Liver (tissue), 9 donors: ENCODE measurements around the gene ENTREP3. TPM values are rescaled to one million over a fixed set of nuclear protein-coding genes. Genes with fewer than 3 reads are reported as not detected.
"Not testable (repeated sequence)": the region's sequence is repeated elsewhere in the genome, so short reads cannot be mapped to it uniquely, and the experiment has no call there.

Source experiments
- DNase-seq: peaks from one replicate; pipeline ENCODE4 v3.0.0-alpha.2; 2017; ENCODE audit warnings: low spot score
- H3K27ac ChIP-seq, 2 donors: one replicate each; pipeline ENCODE4 v1.7.0; 2013; ENCODE audit warnings: inconsistent platforms in 2 of 2, low read length in 2 of 2, control low read depth in 1 of 2, low read depth in 1 of 2, mild to moderate bottlenecking in 1 of 2
- H3K27me3 ChIP-seq, 4 donors: one replicate each; pipeline versions ENCODE4 v1.6.1 to v1.7.0; 2013; ENCODE audit warnings: low read length in 3 of 4, inconsistent platforms in 1 of 4, mild to moderate bottlenecking in 1 of 4, moderate library complexity in 1 of 4; ENCODE audit not compliant: control insufficient read depth in 4 of 4, insufficient read depth in 4 of 4
- H3K36me3 ChIP-seq, 4 donors: one replicate each; pipeline versions ENCODE4 v1.6.1 to v1.7.0; 2013; ENCODE audit warnings: low read length in 3 of 4, mild to moderate bottlenecking in 3 of 4, low read depth in 1 of 4, moderate library complexity in 1 of 4; ENCODE audit not compliant: control insufficient read depth in 4 of 4, insufficient read depth in 3 of 4
- H3K4me1 ChIP-seq, 4 donors: one replicate each; pipeline versions ENCODE4 v1.6.1 to v1.7.0; 2013; ENCODE audit warnings: low read length in 3 of 4, mild to moderate bottlenecking in 3 of 4, moderate library complexity in 1 of 4; ENCODE audit not compliant: control insufficient read depth in 4 of 4, insufficient read depth in 4 of 4
- H3K4me3 ChIP-seq, 3 donors: one replicate each; pipeline versions ENCODE4 v1.6.1 to v1.7.0; 2013; ENCODE audit warnings: low read length in 3 of 3, control low read depth in 1 of 3, low read depth in 1 of 3, mild to moderate bottlenecking in 1 of 3
- H3K9ac ChIP-seq, 2 donors: one replicate each; pipeline ENCODE4 v1.7.0; 2013; ENCODE audit warnings: low read length in 2 of 2, mild to moderate bottlenecking in 2 of 2, moderate library complexity in 2 of 2, control low read depth in 1 of 2, low read depth in 1 of 2
- H3K9me3 ChIP-seq, 4 donors: one replicate each; pipeline versions ENCODE4 v1.6.1 to v1.7.0; 2013; ENCODE audit warnings: low read length in 3 of 4; ENCODE audit not compliant: control insufficient read depth in 4 of 4
- CTCF ChIP-seq: fragments of 150-350 bp; IDR thresholded peaks from 2 replicates; pipeline ENCODE4 v1.5.1; 2017; ENCODE audit warnings: improper control_type of control experiment, low read depth, low read length; ENCODE audit not compliant: missing input control
- FOXA1 ChIP-seq: IDR thresholded peaks from 2 replicates; pipeline ENCODE4 v1.6.1; 2016; ENCODE audit warnings: antibody characterized with exemption
- FOXA2 ChIP-seq: IDR thresholded peaks from 2 replicates; pipeline ENCODE4 v1.6.1; 2016; ENCODE audit warnings: antibody characterized with exemption
- MAX ChIP-seq: IDR thresholded peaks from 2 replicates; pipeline ENCODE4 v1.6.1; 2016; ENCODE audit warnings: antibody characterized with exemption
- REST ChIP-seq: IDR thresholded peaks from 2 replicates; pipeline ENCODE4 v1.6.1; 2016; ENCODE audit warnings: antibody characterized with exemption, mild to moderate bottlenecking
- WGBS: extraction: QIAGEN DNeasy Blood & Tissue Kit; methylation state at CpG from one replicate; pipeline ENCODE4 v1.1.7; 2013; 5-methylcytosine and 5-hydroxymethylcytosine counted together
- polyA plus RNA-seq, 2 donors: library from polyadenylated mRNA; stranded (reverse) in 1 of 2; unstranded in 1 of 2; fragments of 200-250 nt in 1 of 2; fragments of >200 nt in 1 of 2; fragmentation: Nextera tagmentation in 1 of 2; extraction: Ambion mirVana in 1 of 2; gene quantifications; one replicate each; pipeline versions ENCODE4 v1.2.1 to v1.2.3, GENCODE V29; 2013 to 2015
- total RNA-seq, 2 donors: library from RNA; depleted of rRNA; stranded (reverse); fragments of >200 nt; gene quantifications; one replicate each; pipeline ENCODE4 v1.2.3, GENCODE V29; 2014
- donor health status: healthy.
- donor health status: healthy.
- donor health status: healthy.
- donor health status: healthy.
- donor health status: healthy.

Gene ENTREP3
- total and polyA plus RNA-seq, 4 donors, result 2.8 to 7.9 (median 3.5) TPM

- H3K27me3 ChIP-seq, result no peaks in the 10 kb centered on the region
- H3K4me1 ChIP-seq, result peaks cover 1 to 10% (median 6%) of the 10 kb centered on the region in 4 donors
- TF ChIP-seq CTCF (no peak), MAX (no peak), FOXA1 (no peak), REST (no peak), FOXA2 (no peak)
- H3K9me3 ChIP-seq, result no peaks in the 10 kb centered on the region
- H3K4me3 ChIP-seq, result no peak overlapping the region
- H3K27ac ChIP-seq, result no peak overlapping the region
- no peak for DNase-seq
- peaks cover 2 to 17% (median 7%) of the 10 kb centered on the region in 4 donors for H3K36me3 ChIP-seq
- no peak overlapping the region for H3K9ac ChIP-seq
- 81% methylated on average over 5 of the region's 5 CpGs for WGBS
Measured at GRCh38 chr1:155236451-155236850, 18.8 kb downstream of the ENTREP3 start.

GRCh38 chr1:155235375-155235774 is 19.9 kb downstream of the ENTREP3 start:
- H3K4me3 ChIP-seq, H3K27ac ChIP-seq: not testable (repeated sequence)

GRCh38 chr1:155233502-155233901 is 21.8 kb downstream of the ENTREP3 start:
- WGBS, result 98% methylated on average over 2 of the region's 5 CpGs
- H3K4me1 ChIP-seq, H3K4me3 ChIP-seq, DNase-seq, H3K9ac ChIP-seq, H3K9me3 ChIP-seq, H3K27ac ChIP-seq, H3K27me3 ChIP-seq: not testable (repeated sequence)
- H3K36me3 ChIP-seq, result peaks cover 0 to 17% (median 7%) of the 10 kb centered on the region in 4 donors

More at GRCh38 chr1:155235375-155235774, 19.9 kb downstream of the ENTREP3 start:
- not testable (repeated sequence) for H3K27me3 ChIP-seq, DNase-seq, H3K9me3 ChIP-seq, H3K9ac ChIP-seq, H3K4me1 ChIP-seq
- H3K36me3 ChIP-seq, result peaks cover 2 to 17% (median 7%) of the 10 kb centered on the region in 4 donors
- WGBS, result 95% methylated on average over 8 of the region's 9 CpGs

- H3K9me3 ChIP-seq, DNase-seq, H3K9ac ChIP-seq, H3K27ac ChIP-seq, H3K4me1 ChIP-seq, H3K4me3 ChIP-seq, H3K27me3 ChIP-seq: not testable (repeated sequence)
- WGBS, result 82% methylated on average over 13 of the region's 13 CpGs
- peaks cover 0 to 13% (median 4%) of the 10 kb centered on the region in 4 donors for H3K36me3 ChIP-seq
Measured at GRCh38 chr1:155232001-155232978, 23.0 kb downstream of the ENTREP3 start.

- not testable (repeated sequence) for H3K27me3 ChIP-seq, H3K36me3 ChIP-seq, H3K9me3 ChIP-seq, H3K27ac ChIP-seq, H3K9ac ChIP-seq, H3K4me3 ChIP-seq, DNase-seq
- 53% methylated on average over 3 of the region's 3 CpGs for WGBS
- H3K4me1 ChIP-seq, result peaks cover 2 to 13% (median 8%) of the 10 kb centered on the region in 4 donors
Measured at GRCh38 chr1:155231302-155231701, 24.0 kb downstream of the ENTREP3 start.
